ENCODE results near the gene AIP. TPM values are rescaled to one million over a fixed set of nuclear protein-coding genes. Genes with fewer than 3 reads are reported as not detected.
A peak's percentile ranks its signal among the peaks of the same experiment; 100 is the strongest.

The AIP gene
- total and polyA plus RNA-seq, 9 of the 15 experiments (the other 6 are each of a cell fraction or from before 2014, with no cell fraction given): 5.2 to 92.5 (median 52.7) TPM

GRCh38 chr11:67464411-67465188, 18.2 kb upstream of the AIP start (continued):
- TF ChIP-seq CTCFL (IDR thresholded peaks at IDR 0.05; ENCODE audit: borderline replicate concordance, insufficient read depth, low read depth, low read length, poor library complexity, severe bottlenecking) (no peak), RBM17 (IDR thresholded peaks at IDR 0.05; ENCODE audit: borderline replicate concordance, low read depth, low read length) (no peak), XRCC5 (IDR thresholded peaks at IDR 0.05; ENCODE audit: low read depth, low read length) (0 out of 2 replicates have a peak, but pooled peaks have one; percentile 11), GABPB1 (CRISPR knock-in tag; IDR thresholded peaks at IDR 0.05) (no peak; the same call in 1 of the 2 replicates), SFPQ (IDR thresholded peaks at IDR 0.05; ENCODE audit: low read depth, low read length) (no peak), SRSF3 (IDR thresholded peaks at IDR 0.05; ENCODE audit: insufficient read depth, low read length) (no peak), ZKSCAN3 (CRISPR knock-in tag; IDR thresholded peaks at IDR 0.05) (no peak), TGIF2 (CRISPR knock-in tag; IDR thresholded peaks at IDR 0.05) (no peak), ELF1 (tag; IDR thresholded peaks at IDR 0.05) (peak; percentile 67), ZBTB26 (CRISPR knock-in tag; IDR thresholded peaks at IDR 0.05) (no peak), ZNF24 (IDR thresholded peaks at IDR 0.05) (no peak), MYNN (IDR thresholded peaks at IDR 0.05) (0 out of 2 replicates have a peak, but pooled peaks have one; percentile 51), MYNN (CRISPR knock-in tag; IDR thresholded peaks at IDR 0.05) (no peak), MTF1 (CRISPR knock-in tag; IDR thresholded peaks at IDR 0.05; ENCODE audit: borderline replicate concordance) (no peak), DNMT1 (IDR thresholded peaks at IDR 0.05) (no peak), TSHZ1 (CRISPR knock-in tag; IDR thresholded peaks at IDR 0.05) (no peak), MAFK (IDR thresholded peaks at IDR 0.05; ENCODE audit: low read length) (no peak), PKNOX1 (IDR thresholded peaks at IDR 0.05) (no peak; the same call in 1 of the 2 replicates)

All from K562 (cell line).